Keratinocyte (primary cell): ENCODE measurements around the gene LRRC10B. TPM values are rescaled to one million over a fixed set of nuclear protein-coding genes. Genes with fewer than 3 reads are reported as not detected.

Experiments used
- DNase-seq: peaks from one replicate; pipeline ENCODE4 v3.0.0-alpha.2; 2011; ENCODE audit warnings: low read depth, missing footprints, low spot score
- FAIRE-seq: peaks from 2 replicates; lab custom pipeline; 2011; peaks lifted over from hg19 to GRCh38; lab: Jason Lieb, UNC
- H2AFZ ChIP-seq: 2 replicates; pipeline ENCODE4 v1.6.0; 2012; ENCODE audit warnings: low read length, control low read depth, inconsistent platforms; ENCODE audit not compliant: control insufficient read depth
- H3K27ac ChIP-seq: 2 replicates; pipeline ENCODE4 v1.5.1; 2011; ENCODE audit warnings: low read length; ENCODE audit not compliant: control insufficient read depth, insufficient read depth
- H3K27me3 ChIP-seq: 3 replicates; pipeline ENCODE4 v1.6.0; 2011; ENCODE audit warnings: low read length; ENCODE audit not compliant: control insufficient read depth, insufficient read depth; ENCODE audit errors: extremely low read depth
- H3K36me3 ChIP-seq, 2 experiments: 2 replicates in 1 of 2; 3 replicates in 1 of 2; pipeline ENCODE4 v1.5.1; 2011; ENCODE audit warnings: low read length in 2 of 2, mild to moderate bottlenecking in 1 of 2; ENCODE audit not compliant: control insufficient read depth in 2 of 2, insufficient read depth in 2 of 2; ENCODE audit errors: extremely low read depth in 1 of 2
- H3K4me1 ChIP-seq: 3 replicates; pipeline ENCODE4 v1.5.1; 2011; ENCODE audit warnings: low read length; ENCODE audit not compliant: control insufficient read depth, insufficient read depth; ENCODE audit errors: extremely low read depth
- H3K4me2 ChIP-seq: 3 replicates; pipeline ENCODE4 v1.6.0; 2011; ENCODE audit warnings: low read depth, low read length; ENCODE audit not compliant: control insufficient read depth, insufficient read depth; ENCODE audit errors: extremely low read depth
- H3K4me3 ChIP-seq, 3 experiments: fragments of 200-600 bp in 1 of 3; sonication (generic) in 1 of 3; 2 replicates in 2 of 3; 3 replicates in 1 of 3; pipeline ENCODE4 v1.5.1; 2011 to 2016; ENCODE audit warnings: low read length in 3 of 3, mild to moderate bottlenecking in 3 of 3, control low read depth in 2 of 3, inconsistent platforms in 1 of 3, low read depth in 1 of 3, mixed read lengths in 1 of 3, mixed run types in 1 of 3, moderate library complexity in 1 of 3; ENCODE audit not compliant: control insufficient read depth in 2 of 3, insufficient read depth in 2 of 3; ENCODE audit errors: extremely low read depth in 1 of 3
- H3K79me2 ChIP-seq: 2 replicates; pipeline ENCODE4 v1.6.0; 2012; ENCODE audit warnings: low read length; ENCODE audit not compliant: control insufficient read depth, insufficient read depth
- H3K9ac ChIP-seq: 3 replicates; pipeline ENCODE4 v1.6.0; 2011; ENCODE audit warnings: low read length; ENCODE audit not compliant: control insufficient read depth, insufficient read depth; ENCODE audit errors: extremely low read depth
- H3K9me1 ChIP-seq: 3 replicates; pipeline ENCODE4 v1.6.0; 2011; ENCODE audit warnings: low read length; ENCODE audit not compliant: control insufficient read depth, insufficient read depth; ENCODE audit errors: extremely low read depth
- H3K9me3 ChIP-seq: 2 replicates; pipeline ENCODE4 v1.5.1; 2012; ENCODE audit warnings: low read depth, low read length; ENCODE audit not compliant: control insufficient read depth
- H4K20me1 ChIP-seq: 3 replicates; pipeline ENCODE4 v1.6.0; 2011; ENCODE audit warnings: low read length; ENCODE audit not compliant: control insufficient read depth, insufficient read depth; ENCODE audit errors: extremely low read depth
- EZH2 ChIP-seq: IDR thresholded peaks from one replicate; pipeline ENCODE4 v1.6.1; 2012; ENCODE audit warnings: inconsistent platforms, mild to moderate bottlenecking, low read length, moderate library complexity
- dilution Hi-C: fragments of 300-500 bp; cut with MboI; formaldehyde crosslinking; loops from one replicate; pipeline ENCODE4 v1.7.0; 2020; ENCODE audit warnings: low sequenced_read_pairs; ENCODE audit not compliant: extremely low pct_ligation_motif_present
- polyA plus RNA-seq, 5 experiments: library from polyadenylated mRNA; depleted of rRNA in 3 of 5; stranded (reverse) in 3 of 5; stranded (forward) in 1 of 5; unstranded in 1 of 5; fragments of >200 nt; gene quantifications; 1 replicate in 1 of 5; 2 replicates in 3 of 5; 3 replicates in 1 of 5; pipeline versions ENCODE4 v1.2.1 to v1.2.3, GENCODE V29; 2011 to 2012; ENCODE audit warnings: missing spikeins in 2 of 5, low read depth in 1 of 5, low replicate concordance in 1 of 5
- TF ChIP-seq, protein P1 (sequence below), 3 experiments: IDR thresholded peaks in 1 of 3; conservative IDR thresholded peaks in 1 of 3; optimal IDR thresholded peaks in 1 of 3; 2 replicates in 2 of 3; 3 replicates in 1 of 3; pipeline versions ENCODE3 to v1.5.1; 2011; ENCODE audit warnings: low read length in 3 of 3, mild to moderate bottlenecking in 3 of 3, moderate library complexity in 2 of 3, control low read depth in 1 of 3, inconsistent platforms in 1 of 3; ENCODE audit not compliant: insufficient read depth in 2 of 3; ENCODE audit errors: extremely low read depth in 1 of 3

The LRRC10B gene
- polyA plus RNA-seq, 1 donor (not counting 4 experiments of a cell fraction or from before 2014, with no cell fraction given): not detected

GRCh38 chr11:61534025-61534932 is 25.7 kb downstream of the LRRC10B start:
- no peak overlapping the region for H3K4me2 ChIP-seq
- no peaks in the 10 kb centered on the region for H3K4me1 ChIP-seq
- TF ChIP-seq EZH2: no peak
- TF ChIP-seq, protein P1, sequence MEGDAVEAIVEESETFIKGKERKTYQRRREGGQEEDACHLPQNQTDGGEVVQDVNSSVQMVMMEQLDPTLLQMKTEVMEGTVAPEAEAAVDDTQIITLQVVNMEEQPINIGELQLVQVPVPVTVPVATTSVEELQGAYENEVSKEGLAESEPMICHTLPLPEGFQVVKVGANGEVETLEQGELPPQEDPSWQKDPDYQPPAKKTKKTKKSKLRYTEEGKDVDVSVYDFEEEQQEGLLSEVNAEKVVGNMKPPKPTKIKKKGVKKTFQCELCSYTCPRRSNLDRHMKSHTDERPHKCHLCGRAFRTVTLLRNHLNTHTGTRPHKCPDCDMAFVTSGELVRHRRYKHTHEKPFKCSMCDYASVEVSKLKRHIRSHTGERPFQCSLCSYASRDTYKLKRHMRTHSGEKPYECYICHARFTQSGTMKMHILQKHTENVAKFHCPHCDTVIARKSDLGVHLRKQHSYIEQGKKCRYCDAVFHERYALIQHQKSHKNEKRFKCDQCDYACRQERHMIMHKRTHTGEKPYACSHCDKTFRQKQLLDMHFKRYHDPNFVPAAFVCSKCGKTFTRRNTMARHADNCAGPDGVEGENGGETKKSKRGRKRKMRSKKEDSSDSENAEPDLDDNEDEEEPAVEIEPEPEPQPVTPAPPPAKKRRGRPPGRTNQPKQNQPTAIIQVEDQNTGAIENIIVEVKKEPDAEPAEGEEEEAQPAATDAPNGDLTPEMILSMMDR (optimal IDR thresholded peaks at IDR 0.05 in 1 of 3, IDR thresholded peaks at IDR 0.05 in 1 of 3, conservative IDR thresholded peaks at IDR 0.05 in 1 of 3; ENCODE audit: extremely low read depth in 1 of 3, insufficient read depth in 2 of 3, low read length in 3 of 3): no peak
- no peak overlapping the region for H3K4me3 ChIP-seq
- no peaks in the 10 kb centered on the region for H3K9me1 ChIP-seq
- no peaks in the 10 kb centered on the region for H3K36me3 ChIP-seq
- no peak for FAIRE-seq
- peaks cover 18% of the 10 kb centered on the region for H3K27me3 ChIP-seq
- no peak overlapping the region for H3K27ac ChIP-seq
- H3K9me3 ChIP-seq: no peaks in the 10 kb centered on the region
- no peak overlapping the region for H3K9ac ChIP-seq
- no peaks in the 10 kb centered on the region for H4K20me1 ChIP-seq
- no peak for DNase-seq
- H2AFZ ChIP-seq: no peak overlapping the region
- dilution Hi-C loops: no loop called here
- no peaks in the 10 kb centered on the region for H3K79me2 ChIP-seq

- H3K4me1 ChIP-seq: no peaks in the 10 kb centered on the region
- no peaks in the 10 kb centered on the region for H3K9me1 ChIP-seq
- no peak for FAIRE-seq
- no peaks in the 10 kb centered on the region for H3K79me2 ChIP-seq
- H4K20me1 ChIP-seq: no peaks in the 10 kb centered on the region
- H3K36me3 ChIP-seq: no peaks in the 10 kb centered on the region
- H3K27me3 ChIP-seq: peaks cover 18% of the 10 kb centered on the region
- H3K9me3 ChIP-seq: no peaks in the 10 kb centered on the region
- no peak overlapping the region for H2AFZ ChIP-seq
- dilution Hi-C loops: no loop called here
- no peak overlapping the region for H3K9ac ChIP-seq
- no peak overlapping the region for H3K4me3 ChIP-seq
- no peak overlapping the region for H3K27ac ChIP-seq
- no peak overlapping the region for H3K4me2 ChIP-seq
- TF ChIP-seq, protein P1 (optimal IDR thresholded peaks at IDR 0.05 in 1 of 3, IDR thresholded peaks at IDR 0.05 in 1 of 3, conservative IDR thresholded peaks at IDR 0.05 in 1 of 3; ENCODE audit: extremely low read depth in 1 of 3, insufficient read depth in 2 of 3, low read length in 3 of 3): no peak
- TF ChIP-seq EZH2: no peak
- DNase-seq: no peak
Observed at GRCh38 chr11:61534933-61535839, 26.6 kb downstream of the LRRC10B start.
